ENCODE data around the gene MYL7.

- TF ChIP-seq CTCF (IDR thresholded peaks at IDR 0.05) (no peak), EP300 (IDR thresholded peaks at IDR 0.05) (no peak)
These were observed 13.6 kb upstream of the MYL7 start for GRCh38 chr7:44154703-44155102.

All from tibial nerve (tissue), 4 donors.